HG03432 (cell line): ENCODE measurements around the gene OSER1.
A peak's percentile ranks its signal among the peaks of the same experiment; 100 is the strongest.
"Not testable (repeated sequence)": the region's sequence is repeated elsewhere in the genome, so short reads cannot be mapped to it uniquely, and the experiment has no call there.

Source experiments
- ATAC-seq: cut with Tn5 transposase; IDR thresholded peaks from one replicate; pipeline ENCODE4 v1.9.1; 2021; ENCODE audit warnings: mild to moderate bottlenecking, moderate library complexity; ENCODE audit not compliant: unreplicated experiment

Gene OSER1

DNA sequence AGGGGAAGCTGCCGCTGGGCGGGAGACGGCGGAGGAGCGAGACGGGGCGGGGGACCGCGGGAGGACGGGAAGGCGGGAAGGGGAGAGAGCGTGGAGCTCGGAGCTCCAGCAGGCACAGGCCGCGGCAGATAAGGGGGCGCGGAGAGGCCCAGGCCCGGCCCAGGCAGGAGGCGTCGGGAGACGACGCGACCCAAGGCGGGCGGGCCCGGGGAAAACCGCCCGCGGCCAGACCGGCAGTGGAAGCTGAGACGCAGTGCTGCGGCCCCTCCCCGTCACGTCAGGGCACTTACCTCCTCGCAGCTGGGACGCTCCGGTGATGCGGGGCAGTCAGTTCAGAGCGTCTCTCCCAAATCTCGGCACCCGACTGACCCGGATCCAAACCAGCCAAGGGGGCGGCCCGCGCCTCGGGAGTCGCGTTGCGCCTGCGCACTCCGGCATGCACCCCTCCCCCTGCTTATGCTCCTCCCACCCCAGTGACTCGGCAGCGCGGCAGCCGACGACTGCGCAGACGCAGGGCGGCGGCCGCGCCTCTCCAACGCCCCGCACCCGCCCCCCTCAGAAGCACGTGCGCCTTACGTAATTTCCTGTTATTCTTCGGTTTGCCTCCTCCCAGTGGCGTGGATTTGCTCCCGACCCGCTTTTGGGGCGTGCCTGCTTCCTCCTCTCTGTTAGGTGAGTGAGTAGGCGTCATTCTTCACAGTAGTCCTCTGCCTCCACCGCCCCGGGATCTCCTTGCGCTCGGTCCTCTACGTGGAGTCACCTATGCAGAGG, at the start of gene OSER1:
Gene OSER1, minus strand, starts transcription at position 366 of the 771 bp plus-strand sequence. CDS start 3,814 bp downstream, outside the sequence.
- ATAC-seq, result peak; percentile 82

DNA sequence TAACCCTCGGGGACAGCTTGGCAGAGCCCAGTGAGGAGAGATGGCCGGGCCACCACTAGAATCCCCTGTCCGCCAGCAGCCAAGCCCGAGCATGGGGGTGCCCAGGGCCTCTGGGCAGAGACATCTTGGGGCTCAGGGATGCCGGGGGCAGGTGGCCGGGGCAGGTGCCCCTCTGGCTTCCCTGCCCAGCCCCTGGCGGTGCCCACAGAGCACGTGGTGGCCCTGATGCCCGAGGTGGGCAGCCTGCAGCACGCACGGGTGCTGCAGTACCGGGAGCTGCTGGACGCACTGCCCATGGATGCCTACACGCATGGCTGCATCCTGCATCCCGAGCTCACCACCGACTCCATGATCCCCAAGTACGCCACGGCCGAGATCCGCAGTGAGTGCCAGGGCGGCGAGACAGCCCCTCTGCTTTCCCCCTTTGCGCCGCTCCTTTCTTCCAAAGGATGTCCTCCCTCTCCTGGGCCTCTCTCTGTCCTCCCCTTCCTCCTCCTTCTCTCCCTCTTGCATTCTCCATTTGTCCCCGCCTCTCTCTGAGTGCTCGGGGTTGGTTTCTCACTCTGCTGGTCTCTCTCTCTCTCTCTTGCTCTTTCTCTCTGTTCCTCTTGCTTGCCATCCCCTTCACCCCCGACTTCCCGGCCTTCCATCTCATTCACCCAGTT, 47.8 kb upstream of the OSER1 start:
- ATAC-seq, result no peak

DNA sequence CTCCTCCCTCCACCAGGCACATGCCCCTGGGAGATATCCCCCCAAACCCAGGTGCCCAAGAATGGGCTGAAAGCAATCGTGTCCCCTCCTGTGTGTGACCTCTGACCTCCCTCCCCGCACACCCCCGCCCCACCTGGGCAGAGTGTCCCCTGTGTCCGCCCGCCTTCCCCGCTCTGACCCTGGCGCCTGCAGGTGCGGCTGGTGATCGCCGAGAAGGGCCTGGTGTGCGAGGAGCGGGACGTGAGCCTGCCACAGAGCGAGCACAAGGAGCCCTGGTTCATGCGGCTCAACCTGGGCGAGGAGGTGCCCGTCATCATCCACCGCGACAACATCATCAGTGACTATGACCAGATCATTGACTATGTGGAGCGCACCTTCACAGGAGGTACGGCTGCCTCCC, 46.4 kb upstream of the OSER1 start:
- no peak for ATAC-seq

DNA sequence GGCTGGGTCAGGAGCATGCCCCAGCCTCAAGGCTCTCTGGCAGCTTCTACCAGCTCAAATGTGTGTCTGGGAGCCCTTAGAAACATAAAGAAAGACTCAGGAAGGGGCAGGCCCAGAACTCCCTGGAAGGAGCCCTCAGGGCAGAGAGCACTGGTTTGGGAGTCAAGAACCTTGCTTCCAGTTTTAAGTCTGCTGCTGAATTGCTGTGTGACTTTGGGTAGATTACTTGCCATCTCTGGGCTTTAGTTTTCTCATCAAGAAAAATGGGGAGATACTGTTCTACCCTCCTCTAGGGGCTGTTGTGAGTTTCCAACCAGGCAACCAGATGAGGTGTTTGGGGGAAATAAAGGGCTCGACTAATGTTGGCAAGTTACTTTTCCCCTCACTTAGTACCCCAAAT, 45.4 kb upstream of the OSER1 start:
- no peak for ATAC-seq

DNA sequence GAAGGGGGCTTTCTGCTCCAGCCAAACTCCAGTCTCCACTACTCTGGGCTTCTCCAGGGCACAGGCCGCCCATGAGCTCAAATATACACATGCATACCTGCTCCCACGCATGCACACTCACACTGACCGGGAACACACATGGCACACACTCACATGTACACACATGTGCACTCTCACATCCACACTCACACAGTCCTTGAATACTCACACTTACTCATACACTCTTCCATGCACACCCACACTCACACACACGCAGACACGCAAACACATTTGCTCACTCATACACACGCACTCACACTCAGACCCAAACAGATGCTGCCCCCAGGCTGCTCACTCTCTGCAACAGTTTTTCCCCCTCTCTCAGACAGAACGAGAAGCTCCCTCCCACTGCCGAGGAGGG, 43.5 kb upstream of the OSER1 start:
- ATAC-seq, result no peak

DNA sequence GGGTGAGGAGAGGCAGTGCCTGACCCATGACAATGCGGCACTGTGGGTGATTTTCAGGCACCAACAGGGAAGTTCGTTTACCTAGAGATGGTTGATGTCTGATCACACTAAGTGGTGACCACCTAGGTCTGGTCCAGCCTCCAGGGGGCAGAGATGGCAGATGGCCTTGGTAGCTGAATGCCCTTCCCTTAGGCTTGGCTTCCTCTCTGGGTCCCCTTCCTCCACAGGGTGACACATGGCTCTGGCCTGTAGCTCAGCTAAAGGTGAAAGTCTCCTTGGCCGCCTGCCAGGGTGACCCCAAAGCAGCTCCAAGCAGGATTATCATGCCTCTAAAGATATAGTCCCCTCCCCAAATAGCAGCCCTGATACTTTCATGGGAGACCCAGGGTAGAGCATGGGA, 43.0 kb upstream of the OSER1 start:
- no peak for ATAC-seq

DNA sequence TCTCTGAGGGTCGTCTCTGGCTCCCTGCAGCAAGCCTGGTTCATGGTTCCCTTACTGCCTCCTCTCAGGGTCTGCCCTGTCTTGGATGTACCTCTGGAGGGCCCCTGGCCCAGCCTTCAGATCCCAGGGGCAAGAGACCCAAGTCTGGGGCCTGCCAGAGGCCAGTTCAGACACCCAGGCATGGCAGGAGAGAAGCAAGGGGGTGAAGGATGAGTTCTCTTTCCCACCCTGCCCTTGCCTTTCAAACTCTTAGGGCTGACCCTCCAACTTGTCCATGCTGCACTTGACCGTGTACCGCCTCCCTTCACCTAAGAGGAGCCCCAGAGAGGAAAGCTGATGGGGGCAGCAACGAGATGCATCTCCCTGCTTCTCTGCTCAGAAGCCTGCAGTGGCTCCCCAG, 40.7 kb upstream of the OSER1 start:
- ATAC-seq, result no peak

DNA sequence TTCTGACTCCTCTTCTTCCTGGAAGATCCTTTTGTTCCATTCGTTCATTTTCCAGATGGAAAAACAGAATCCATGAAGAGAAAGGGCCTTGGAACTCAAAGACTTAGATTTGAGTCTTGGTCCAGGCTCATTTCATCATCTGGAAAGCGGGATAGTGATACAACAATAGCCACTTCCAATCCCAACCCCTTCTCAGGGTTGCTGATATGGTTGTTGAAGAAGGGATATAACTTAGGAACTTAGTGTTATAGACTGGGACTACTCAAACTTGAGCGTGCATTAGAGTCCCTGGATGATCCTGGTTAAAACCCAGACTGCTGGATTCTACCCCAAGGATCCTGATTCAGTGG, 37.8 kb upstream of the OSER1 start:
- ATAC-seq, result no peak

DNA sequence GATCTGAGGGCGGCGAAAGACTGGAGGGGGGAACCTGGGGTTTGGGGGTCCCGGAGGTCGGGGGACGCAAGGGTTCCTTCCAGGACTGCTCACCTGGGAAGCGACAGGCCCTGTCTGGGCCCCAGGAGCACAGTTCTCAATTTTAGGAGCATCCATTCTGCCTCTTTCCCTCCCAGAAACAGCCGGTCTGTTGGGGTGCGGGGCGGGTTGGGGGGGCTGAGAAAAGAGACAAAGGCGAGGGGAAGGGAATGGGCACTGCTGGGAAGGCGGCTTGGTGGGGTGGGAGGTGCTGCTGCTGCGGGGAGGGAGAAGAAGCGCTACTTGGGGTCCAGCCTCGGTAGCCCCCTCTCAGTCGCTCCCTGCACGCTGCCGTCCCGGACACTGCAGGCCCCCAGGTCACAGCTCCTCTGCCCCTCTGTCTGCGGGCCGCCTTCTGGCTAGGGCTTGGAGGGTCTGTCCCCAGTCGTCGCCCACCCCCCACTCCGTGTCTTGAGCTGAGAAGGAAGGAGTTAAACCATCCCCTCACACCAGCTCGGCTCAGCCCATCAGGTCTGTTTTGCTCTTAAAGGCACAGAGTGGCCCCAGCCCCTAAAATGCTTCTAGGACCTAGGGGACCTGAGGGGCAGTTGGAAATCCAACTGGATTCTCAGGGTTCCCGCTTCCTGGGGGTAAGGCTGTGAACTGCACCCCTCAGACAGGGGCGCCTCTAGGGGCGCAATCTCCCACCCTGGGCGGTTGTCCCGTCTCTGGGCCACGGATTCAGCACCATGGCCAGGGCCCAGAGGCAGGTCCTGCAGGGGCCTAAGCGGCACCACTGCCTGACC, 37.2 kb upstream of the OSER1 start:
- no peak for ATAC-seq

DNA sequence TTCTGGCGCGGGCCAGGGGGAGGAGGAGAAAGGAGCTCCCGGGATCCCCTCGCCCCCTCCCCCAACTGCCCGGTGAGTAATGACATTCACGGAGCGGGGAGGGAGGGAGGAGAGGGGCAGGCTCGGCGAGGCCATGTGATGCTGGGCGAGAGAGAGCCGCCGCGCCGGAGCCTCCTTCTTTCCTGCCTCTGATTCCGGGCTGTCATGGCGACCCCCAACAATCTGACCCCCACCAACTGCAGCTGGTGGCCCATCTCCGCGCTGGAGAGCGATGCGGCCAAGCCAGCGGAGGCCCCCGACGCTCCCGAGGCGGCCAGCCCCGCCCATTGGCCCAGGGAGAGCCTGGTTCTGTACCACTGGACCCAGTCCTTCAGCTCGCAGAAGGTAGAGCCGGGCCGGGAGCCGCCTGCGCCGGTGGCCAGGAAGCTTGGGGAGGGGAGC, 36.6 kb upstream of the OSER1 start, which contains the start of gene GDAP1L1:
Gene GDAP1L1, plus strand, starts transcription at position 178 of the 441 bp plus-strand sequence. Its CDS starts 27 bp downstream, at position 205.
- no peak for ATAC-seq

DNA sequence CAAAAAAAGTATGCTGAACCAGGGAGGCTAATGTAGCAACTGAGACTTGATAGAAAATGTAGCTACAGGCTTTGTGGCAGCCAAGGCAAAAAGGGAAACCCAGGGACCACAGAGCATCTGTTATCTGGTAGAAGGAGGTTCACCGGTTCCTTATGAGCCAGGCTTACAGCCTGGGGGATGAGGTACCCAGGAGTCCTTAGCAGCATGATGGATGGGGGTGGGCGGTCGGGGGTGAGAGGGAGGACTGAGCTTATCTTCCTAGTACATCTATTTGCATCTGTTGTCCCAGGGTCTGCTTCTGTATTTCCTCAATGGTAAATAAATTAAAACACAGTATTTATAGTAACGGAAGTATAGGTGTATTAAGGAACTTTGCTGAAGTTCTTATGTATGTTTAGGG, 35.4 kb upstream of the OSER1 start:
- no peak for ATAC-seq

DNA sequence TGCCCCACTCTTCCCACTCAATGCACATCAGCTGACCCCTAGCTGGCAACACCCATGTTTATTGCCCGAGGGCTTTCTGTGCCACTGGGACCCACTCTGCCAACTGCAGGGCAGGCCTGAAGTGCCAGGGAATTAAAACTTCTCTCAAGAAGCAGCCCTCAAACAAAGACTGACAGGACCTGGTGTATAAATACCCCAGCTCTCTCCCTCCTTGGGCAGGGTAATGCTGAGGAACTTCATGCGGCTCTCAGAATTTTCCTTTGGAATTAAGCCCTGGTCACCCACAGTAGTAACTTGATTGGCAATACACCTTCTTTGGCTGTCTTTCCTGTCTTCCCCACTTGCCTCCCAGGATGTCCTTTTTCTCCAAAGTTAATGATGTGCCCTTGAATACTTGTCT, 31.2 kb upstream of the OSER1 start:
- no peak for ATAC-seq

DNA sequence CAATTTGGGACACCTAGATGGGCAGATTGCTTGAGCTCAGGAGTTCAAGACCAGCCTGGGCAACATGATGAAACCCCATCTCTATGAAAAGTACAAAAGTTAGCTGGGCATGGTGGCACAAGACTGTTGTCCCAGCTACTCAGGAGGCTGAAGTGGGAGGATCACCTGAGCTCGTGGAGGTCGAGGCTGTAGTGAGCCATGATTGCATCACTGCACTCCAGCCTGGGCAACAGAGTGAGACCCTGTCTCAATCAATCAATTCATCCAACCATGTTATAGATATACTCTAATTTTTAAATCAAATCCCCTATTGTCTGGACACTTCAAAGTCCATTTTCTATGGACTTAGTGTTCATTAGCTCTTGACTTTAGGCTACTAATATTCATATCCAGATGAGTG, 26.3 kb upstream of the OSER1 start:
- not testable (repeated sequence) for ATAC-seq

DNA sequence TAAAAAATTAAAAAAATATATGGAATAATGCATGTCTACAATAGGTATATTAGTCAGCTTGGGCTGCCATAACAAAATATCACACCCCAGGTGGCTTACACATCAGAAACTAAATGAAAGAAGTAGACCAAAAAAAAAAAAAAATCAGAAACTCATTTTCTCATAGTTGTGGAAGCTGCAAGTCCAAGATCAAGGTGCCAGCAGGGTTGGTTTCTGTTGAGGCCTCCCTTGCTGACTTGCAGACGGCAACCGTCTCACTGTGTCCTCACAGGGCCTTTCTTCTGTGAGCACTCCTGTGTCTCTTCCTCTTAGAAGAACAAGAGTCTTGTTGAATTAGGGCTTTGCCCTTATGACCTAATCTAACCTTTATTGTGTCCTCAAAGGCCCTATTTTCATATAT, 25.1 kb upstream of the OSER1 start:
- ATAC-seq, result no peak

DNA sequence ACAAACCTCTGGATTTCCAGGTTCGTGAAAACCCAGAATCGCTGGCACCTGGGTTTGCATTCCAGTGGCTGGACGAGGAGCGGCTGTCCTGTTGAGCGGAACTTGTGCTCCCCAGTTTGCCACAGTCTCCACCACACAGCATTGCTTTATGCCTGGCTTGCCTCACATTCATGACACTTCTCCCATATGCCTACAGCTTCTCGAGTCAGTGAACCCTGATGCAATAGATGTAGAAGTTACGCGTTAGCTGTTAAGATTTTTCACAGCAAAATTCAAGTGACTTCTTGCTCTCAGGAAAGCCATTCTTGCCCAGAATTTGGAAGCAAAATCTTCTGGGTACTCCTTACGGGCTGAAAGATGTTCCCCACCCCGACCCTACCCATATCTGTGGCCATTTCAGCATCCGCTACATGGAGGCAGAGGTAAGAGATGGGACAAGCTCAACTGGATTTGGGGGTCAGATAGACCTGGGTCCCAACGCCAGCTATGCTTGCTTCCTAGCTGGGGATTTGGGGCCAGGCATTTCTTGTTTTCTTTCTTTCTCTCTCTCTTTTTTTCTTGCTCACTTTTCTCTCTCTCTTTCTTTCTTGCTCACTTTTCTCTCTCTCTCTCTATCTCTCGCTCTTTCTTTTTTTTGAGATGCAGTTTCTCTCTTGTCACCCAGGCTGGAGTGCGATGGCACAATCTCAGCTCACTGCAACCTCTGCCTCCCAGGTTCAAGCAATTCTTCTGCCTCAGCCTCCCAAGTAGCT, 24.2 kb upstream of the OSER1 start:
- ATAC-seq, result no peak

DNA sequence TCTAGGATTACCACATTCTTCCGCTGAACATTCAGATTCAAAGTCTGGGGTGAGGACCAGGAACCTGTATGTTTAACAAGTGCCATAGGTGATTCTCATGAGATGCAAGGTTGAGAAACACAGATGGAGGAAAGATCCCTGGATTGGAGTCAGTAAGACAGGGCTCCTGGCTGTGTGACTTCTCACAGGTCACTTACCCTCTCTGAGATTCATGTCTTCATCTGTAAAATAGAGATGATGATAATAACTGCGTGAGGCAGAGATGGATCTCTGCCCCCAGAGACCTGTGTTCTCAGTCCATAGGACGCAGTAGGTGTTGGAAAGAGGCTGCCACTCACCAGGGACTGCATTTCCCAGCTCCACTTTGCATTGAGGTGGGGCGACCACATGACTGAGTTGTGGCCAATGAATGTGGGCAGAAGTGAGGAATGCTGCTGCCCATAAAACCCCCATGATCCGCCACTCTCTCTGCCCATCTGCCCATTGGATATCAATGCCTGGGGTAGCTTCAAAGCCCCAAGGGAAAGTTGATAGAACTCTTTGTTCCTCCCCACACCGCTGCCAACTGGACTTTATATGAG, 23.0 kb upstream of the OSER1 start:
- no peak for ATAC-seq

DNA sequence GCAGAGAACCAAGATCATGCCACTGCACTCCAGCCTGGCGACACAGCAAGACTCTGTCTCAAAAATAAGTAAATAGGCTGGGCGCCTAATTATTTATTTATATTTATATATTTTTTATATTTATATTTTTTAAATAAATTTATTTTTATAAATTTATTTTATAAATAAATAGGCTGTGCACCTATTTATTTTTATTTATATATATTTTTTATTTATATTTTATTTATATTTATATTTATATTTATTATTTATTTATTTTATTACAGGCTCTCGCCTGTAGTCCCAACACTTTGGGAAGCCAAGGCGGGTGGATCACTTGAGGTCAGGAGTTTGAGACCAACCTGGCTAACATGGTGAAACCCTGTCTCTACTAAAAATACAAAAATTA, 21.9 kb upstream of the OSER1 start:
- ATAC-seq, result not testable (repeated sequence)

DNA sequence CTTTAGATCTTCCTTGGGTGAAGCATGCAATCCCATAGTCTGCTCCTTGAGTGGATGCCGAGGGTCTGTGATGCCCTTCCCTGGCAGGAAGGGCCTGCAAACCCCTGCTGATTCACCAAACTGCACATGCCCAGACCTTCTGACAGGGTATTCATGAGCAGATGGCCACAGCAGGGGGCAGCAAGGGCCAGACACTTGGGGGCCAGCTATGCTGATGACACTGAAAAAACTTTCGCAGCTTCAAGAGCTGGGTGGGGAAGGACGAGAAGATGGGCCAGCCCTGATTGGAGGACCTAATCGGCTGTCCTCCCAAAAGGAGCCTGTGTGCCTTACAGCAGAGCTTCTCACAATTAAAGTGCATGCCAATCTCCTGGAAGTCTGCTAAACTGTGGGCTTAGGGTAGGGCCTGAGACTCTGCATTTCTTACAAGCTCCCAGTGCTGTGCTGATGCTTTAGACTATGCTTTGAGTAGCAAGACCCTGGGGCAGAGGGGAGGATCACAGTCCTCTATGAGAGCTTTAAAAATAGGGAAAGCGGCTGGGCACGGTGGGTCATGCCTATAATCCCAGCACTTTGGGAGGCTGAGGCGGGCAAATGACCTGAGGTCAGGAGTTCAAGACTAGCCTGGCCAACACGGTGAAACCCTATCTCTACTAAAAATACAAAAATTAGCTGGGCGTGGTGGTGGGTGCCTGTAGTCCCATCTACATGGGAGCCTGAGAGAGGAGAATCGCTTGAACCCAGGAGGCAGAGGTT, 21.3 kb upstream of the OSER1 start:
- ATAC-seq, result no peak

DNA sequence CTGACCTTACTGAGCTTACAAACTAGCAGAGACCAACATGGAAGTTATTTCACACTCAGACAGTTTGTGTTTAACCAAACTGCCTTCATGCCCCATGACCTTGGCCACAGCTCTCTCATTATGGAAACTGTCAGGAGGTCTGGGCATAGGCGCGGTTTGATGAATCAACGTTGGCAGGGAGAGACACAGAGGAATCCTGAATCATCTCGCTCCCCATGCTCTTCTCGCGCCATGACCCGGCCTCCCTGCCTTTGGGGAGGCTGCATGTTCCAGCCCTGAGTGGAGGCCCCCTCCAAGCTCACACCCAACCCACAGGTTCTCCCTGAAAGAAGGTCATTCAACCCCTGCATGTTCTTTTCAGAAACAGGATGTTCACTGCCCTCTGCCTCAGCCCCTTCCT, 20.6 kb upstream of the OSER1 start:
- ATAC-seq, result no peak
